GM19240 (cell line): ENCODE results near the gene IL9R.
A peak's percentile ranks its signal among the peaks of the same experiment; 100 is the strongest.
"Not testable (repeated sequence)": the region's sequence is repeated elsewhere in the genome, so short reads cannot be mapped to it uniquely, and the experiment has no call there.

ENCODE experiments used
- DNase-seq: peaks from one replicate; pipeline ENCODE4 v3.0.0; 2011; ENCODE audit warnings: low spot score; ENCODE audit not compliant: insufficient read length

The IL9R gene, protein sequence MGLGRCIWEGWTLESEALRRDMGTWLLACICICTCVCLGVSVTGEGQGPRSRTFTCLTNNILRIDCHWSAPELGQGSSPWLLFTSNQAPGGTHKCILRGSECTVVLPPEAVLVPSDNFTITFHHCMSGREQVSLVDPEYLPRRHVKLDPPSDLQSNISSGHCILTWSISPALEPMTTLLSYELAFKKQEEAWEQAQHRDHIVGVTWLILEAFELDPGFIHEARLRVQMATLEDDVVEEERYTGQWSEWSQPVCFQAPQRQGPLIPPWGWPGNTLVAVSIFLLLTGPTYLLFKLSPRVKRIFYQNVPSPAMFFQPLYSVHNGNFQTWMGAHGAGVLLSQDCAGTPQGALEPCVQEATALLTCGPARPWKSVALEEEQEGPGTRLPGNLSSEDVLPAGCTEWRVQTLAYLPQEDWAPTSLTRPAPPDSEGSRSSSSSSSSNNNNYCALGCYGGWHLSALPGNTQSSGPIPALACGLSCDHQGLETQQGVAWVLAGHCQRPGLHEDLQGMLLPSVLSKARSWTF

GRCh38 chrX:155997436-155997835 lies at the start of gene IL9R:
Gene IL9R, plus strand, starts transcription at chrX:155997696. Its CDS starts 64 bp downstream, at chrX:155997760.
- DNase-seq: no peak

DNA sequence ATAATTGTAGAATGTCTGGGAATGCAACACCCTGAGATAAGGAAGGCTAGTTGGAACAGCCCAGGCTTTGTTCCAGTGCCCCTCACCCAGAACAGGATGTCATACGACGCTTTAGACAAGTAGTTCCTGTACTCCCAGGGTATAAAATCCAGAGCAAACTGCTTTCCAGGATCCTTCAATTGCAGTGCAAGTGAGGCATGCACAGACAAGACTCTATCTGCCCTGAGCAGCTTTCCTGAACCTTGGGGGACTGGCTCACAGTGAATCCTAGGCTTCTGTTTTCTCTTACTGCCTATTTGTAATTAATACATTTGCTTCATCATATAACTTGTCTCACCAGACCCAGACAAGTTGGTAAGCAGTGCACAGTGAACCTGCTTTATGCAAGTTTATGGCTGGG lies 48.4 kb upstream of the IL9R start:
- DNase-seq: no peak

DNA sequence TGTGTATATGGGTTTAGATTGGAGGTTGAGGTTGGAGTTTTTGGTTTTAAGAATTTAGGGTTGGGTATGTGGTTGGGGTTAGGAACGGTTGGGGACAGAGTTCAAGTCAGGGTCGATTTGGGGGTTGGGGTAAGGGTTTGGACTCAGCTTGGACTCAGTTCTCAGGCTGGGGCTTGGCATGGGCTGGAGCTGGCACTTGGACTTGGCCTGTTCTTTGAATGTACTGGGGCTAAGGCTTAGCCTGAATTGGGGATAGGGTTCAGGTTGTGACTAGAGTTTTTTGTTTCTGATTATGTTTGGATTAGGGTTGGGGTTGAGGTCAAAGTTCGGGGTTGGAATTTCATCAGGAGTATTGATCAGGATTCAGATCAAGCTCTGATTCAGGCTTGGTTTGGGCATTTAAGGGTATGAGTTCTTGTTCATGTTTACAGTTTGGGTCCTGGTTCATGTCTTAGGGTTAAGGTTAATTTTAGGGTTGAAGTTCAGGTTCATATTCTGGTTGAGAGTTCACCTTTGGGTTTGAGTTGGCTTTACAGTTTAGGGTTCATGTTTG lies 46.2 kb upstream of the IL9R start:
- DNase-seq: no peak

GRCh38 chrX:155953055-155953454 lies 44.4 kb upstream of the IL9R start:
- no peak for DNase-seq

DNA sequence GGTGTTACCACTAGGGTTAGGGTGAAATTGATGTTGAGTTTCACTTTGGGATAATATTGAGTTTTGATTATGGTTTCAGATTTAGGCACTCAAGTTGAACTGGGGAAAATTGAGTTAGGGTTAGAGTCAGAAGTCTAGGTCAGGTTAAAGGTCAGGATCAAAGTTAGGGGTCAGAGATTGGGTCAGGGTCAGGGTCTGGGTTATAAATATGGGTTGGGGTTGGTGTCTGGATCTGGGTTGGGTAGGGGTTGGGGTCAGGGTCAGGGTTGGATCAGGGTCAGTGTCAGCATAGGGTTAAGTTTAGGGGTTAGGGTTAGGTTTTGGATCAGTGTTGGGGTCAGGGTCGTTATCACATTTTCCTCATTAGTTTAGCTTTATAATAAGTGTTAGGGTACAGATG lies 42.7 kb upstream of the IL9R start:
- no peak for DNase-seq

DNA sequence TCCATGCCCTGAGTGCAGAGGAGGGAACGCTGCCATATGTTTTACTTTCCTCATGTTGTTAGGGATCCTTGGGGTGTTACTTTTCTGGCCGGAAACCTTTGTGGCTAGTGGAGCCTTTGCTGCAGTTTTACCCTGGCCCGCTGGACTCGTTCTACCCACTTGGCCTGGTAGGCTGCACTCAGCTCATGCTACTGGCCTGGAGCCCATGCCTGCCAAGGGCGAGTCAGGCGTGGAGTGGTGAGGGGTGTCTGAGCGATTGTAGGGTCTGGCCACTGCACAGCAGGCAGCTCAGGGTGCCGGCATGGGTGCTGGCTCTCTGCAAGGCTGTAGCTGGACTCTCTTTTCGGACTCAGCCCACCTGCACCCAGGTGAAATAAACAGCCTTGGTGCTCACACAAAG lies 41.4 kb upstream of the IL9R start:
- no peak for DNase-seq

GRCh38 chrX:155956649-155957048 lies 40.8 kb upstream of the IL9R start:
- DNase-seq: no peak

- DNase-seq: no peak
These were observed 39.7 kb upstream of the IL9R start for GRCh38 chrX:155957843-155958242.

DNA sequence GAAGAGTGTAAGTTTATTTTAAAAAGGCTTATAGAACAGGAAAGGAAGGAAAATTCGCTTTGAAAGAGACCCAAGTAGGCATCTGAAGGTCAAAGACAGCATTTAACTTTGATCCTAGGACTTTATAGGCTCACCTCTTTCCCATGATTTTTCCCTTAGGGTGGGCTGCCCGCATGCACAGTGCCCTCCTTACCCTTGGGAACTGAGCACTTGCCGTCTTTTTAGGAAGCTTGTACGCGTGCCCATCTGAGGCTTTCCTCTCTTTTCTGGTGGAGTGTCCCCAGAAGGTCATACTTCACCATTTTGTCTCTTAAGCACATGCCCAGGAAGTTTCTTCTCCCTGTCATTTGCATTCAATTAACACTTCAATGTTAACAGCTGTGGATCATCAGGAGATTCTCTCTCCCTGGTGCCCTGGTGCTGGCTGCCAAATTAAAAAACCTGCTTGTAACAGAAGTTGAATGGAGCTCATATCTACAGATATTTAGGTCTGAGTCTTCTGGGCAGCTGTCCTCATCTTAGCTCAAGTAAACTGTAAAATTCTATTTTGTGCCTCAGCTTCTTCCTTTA lies 38.4 kb upstream of the IL9R start:
- no peak for DNase-seq

- DNase-seq: no peak
These were observed 34.6 kb upstream of the IL9R start for GRCh38 chrX:155962906-155963305.

GRCh38 chrX:155966876-155967275 lies 30.6 kb upstream of the IL9R start:
- peak; percentile 10 for DNase-seq

- no peak for DNase-seq
These were observed 29.7 kb upstream of the IL9R start for GRCh38 chrX:155967653-155968325.

- no peak for DNase-seq
These were observed 29.2 kb upstream of the IL9R start for GRCh38 chrX:155968326-155968661.

DNA sequence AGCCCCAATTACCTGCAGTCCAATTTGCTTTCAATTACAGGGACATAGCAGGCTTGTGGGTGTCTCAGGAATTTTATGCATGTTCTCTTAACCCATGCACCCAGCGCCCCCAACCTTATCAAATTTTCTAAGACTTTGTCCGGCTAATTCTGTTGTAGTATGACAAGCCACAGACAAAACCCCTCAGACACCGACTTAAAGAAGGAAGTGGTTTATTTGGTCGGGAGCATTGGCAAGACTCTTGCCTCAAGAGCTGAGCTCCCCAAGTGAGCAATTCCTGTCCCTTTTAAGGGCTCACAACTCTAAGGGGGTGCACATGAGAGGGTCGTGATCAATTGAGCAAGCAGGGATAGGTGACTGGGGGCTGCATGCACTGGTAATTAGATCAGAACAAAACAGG lies 28.7 kb upstream of the IL9R start:
- DNase-seq: no peak

DNA sequence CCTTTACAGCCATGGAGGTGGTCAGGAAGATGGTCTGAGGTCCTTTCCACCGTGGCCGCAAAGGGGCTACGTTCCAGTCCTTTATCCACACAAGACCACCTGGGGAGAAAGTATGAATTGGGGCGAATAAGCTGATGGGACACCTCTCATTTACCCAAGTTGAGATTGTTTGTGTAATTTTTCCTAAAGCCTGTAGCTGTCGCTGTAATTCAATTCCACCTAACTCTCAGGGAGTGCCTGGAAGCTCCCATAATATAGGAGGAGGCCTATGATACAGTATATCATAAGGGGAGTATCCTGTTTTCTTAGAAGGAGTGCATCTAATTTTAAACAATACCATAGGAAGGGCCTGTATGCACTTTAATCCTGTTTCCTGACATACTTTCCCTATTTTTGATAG lies 25.8 kb upstream of the IL9R start:
- not testable (repeated sequence) for DNase-seq

DNA sequence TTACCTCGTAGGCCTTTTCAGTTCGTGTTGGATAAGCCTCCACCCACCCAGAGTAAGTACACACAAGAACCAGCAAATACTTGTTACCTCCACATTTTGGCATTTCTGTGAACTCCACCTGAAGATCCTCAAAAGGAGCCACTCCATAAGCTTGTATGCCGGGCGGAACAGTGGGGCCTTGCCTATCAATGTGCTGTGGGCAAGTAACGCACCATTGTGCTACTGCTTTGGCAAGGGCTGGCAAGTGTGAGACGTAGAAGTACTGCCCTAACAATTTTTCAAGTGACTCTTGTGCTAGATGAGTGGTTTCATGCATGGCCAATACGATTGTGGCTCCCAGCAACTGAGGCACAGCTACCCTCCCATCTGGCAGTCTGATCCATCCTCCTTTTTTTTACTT lies 25.3 kb upstream of the IL9R start:
- not testable (repeated sequence) for DNase-seq

GRCh38 chrX:155983326-155983725 lies 14.2 kb upstream of the IL9R start:
- DNase-seq: no peak

DNA sequence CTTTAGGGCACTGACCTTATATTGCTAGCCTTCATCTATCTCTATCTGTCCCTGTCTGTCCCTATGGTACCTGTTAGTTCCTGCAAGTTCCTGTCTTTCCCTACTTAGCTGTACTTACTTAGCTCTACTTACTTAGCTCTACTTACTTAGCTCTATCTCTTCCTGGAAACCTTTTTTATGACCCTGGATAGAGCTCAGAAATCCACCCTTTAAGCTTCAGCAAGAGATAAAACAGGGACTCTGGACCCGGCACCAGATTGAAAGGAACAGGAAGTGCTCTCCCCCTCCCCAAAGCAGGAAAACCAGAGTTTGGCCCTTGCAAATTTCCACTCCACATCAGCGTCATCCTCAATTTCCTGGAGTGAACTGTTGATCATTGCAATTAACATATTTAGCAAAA lies 12.3 kb upstream of the IL9R start:
- no peak for DNase-seq

GRCh38 chrX:155986995-155987394 lies 10.5 kb upstream of the IL9R start:
- not testable (repeated sequence) for DNase-seq

GRCh38 chrX:155988859-155989258 lies 8.6 kb upstream of the IL9R start:
- no peak for DNase-seq

GRCh38 chrX:155993421-155993820 lies 4.1 kb upstream of the IL9R start:
- DNase-seq: no peak

DNA sequence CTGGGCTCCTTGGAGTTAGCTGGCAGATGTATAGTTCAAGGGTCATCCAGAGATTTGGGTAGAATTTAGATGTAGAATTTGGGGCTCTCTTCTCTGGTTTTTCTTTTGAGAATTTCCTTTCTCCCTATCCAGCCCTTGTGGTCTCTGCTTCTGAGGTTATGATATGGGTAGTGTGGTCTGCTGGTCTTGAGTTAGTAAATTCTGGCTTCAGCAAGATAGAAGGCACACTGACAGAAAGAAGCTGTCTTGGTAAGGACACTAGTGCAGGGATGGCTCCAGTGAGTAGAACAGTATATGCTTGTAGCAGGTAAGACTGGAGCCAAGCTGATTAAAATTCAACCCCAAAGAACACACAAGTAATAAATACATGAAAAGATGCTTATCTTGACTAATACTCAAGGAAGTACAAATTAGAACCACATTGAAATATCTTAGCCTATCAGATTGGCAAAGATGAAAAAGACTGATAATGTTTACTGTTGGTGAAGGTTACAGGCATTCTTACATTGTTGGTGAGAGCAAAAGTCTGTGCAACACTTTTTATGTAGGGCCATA lies 2.1 kb upstream of the IL9R start:
- DNase-seq: no peak
